CD4-positive, CD25-positive, alpha-beta regulatory T cell (primary cell): ENCODE data around the gene WASHC4. TPM values are rescaled to one million over a fixed set of nuclear protein-coding genes. Genes with fewer than 3 reads are reported as not detected.
"Not testable (repeated sequence)": the region's sequence is repeated elsewhere in the genome, so short reads cannot be mapped to it uniquely, and the experiment has no call there.

ENCODE experiments used
- ATAC-seq, 2 donors: fragments of 150-1000 bp; cut with Tn5 transposase; one replicate each; pipeline ENCODE4 v1.10.0; 2021; ENCODE audit warnings: low read depth in 2 of 2, moderate number of reproducible peaks in 2 of 2, moderate library complexity in 1 of 2
- DNase-seq, 3 donors: peaks; one replicate each; pipeline versions ENCODE4 v3.0.0 to v3.0.0-alpha.2; 2012 to 2022; ENCODE audit warnings: mixed read lengths in 1 of 3
- H3K27ac ChIP-seq: one replicate; pipeline ENCODE4 v1.7.0; 2013; ENCODE audit warnings: mild to moderate bottlenecking, low read length; ENCODE audit not compliant: insufficient read depth, poor library complexity, severe bottlenecking
- H3K27me3 ChIP-seq: one replicate; pipeline ENCODE4 v1.7.0; 2013; ENCODE audit warnings: low read length; ENCODE audit not compliant: control insufficient read depth, insufficient read depth
- H3K36me3 ChIP-seq: one replicate; pipeline ENCODE4 v1.7.0; 2013; ENCODE audit warnings: mild to moderate bottlenecking, low read length, moderate library complexity; ENCODE audit not compliant: control insufficient read depth, insufficient read depth
- H3K4me1 ChIP-seq: 2 replicates; pipeline ENCODE4 v1.7.0; 2013; ENCODE audit warnings: mild to moderate bottlenecking, low read length; ENCODE audit not compliant: insufficient read depth, control insufficient read depth, poor library complexity, severe bottlenecking
- H3K4me3 ChIP-seq: one replicate; pipeline ENCODE4 v1.7.0; 2013; ENCODE audit warnings: low read depth, mild to moderate bottlenecking, low read length, moderate library complexity
- H3K9me3 ChIP-seq, 2 experiments: 1 replicate in 1 of 2; 2 replicates in 1 of 2; pipeline ENCODE4 v1.7.0; 2013; ENCODE audit warnings: low read length in 2 of 2, mild to moderate bottlenecking in 1 of 2, moderate library complexity in 1 of 2; ENCODE audit not compliant: control insufficient read depth in 2 of 2
- H3K27ac Mint-ChIP-seq, 3 donors: one replicate each; pipeline ENCODE4 v1.8.0; 2020 to 2022; ENCODE audit warnings: mild to moderate bottlenecking in 3 of 3, mixed read lengths in 3 of 3, moderate library complexity in 2 of 3
- H3K27me3 Mint-ChIP-seq: one replicate; pipeline ENCODE4 v1.8.0; 2022; ENCODE audit warnings: mild to moderate bottlenecking, mixed read lengths
- H3K36me3 Mint-ChIP-seq: one replicate; pipeline ENCODE4 v1.8.0; 2020; ENCODE audit warnings: mixed read lengths
- H3K4me1 Mint-ChIP-seq, 4 donors: one replicate each; pipeline ENCODE4 v1.8.0; 2020 to 2022; ENCODE audit warnings: mixed read lengths in 4 of 4, mild to moderate bottlenecking in 1 of 4
- H3K4me3 Mint-ChIP-seq, 4 donors: one replicate each; pipeline ENCODE4 v1.8.0; 2020 to 2022; ENCODE audit warnings: mild to moderate bottlenecking in 4 of 4, mixed read lengths in 4 of 4, moderate library complexity in 3 of 4
- H3K9me3 Mint-ChIP-seq, 7 donors: one replicate each; pipeline ENCODE4 v1.8.0; 2020 to 2022; ENCODE audit warnings: mixed read lengths in 7 of 7, mild to moderate bottlenecking in 3 of 7, moderate library complexity in 2 of 7
- polyA plus RNA-seq, 4 donors: library from polyadenylated mRNA; unstranded; fragments of 300-500 nt; fragmentation: Illumina TruSeq; gene quantifications; one replicate each; pipeline ENCODE4 v1.2.3, GENCODE V29; 2021
- total RNA-seq: library from RNA; stranded (reverse); gene quantifications from one replicate; pipeline ENCODE4 v1.2.3, GENCODE V29; 2022

Gene WASHC4
- total and polyA plus RNA-seq, 5 donors from 2014 or later, result 24.0 to 41.2 (median 28.5) TPM

DNA sequence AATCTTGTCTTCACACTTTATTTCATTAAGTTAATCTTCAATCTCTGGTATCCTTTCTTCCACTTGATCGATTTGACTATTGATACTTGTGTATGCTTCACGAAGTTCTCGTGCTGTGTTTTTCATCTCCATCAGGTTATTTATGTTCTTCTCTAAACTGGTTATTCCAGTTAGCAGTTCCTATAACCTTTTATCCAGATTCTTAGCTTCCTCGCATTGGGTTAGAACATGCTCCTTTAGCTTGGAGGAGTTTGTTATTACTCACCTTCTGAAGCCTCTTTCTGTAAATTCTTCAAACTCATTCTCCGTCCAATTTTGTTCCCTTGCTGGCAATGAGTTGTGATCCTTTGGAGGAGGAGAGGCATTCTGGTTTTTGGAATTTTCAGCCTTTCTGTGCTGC lies 76.4 kb downstream of the WASHC4 start:
- peak overlapping the region in 1 of 3 donors; percentile 40 for H3K27ac Mint-ChIP-seq
- not testable (repeated sequence) for H3K4me1 ChIP-seq, H3K27me3 Mint-ChIP-seq, H3K4me3 Mint-ChIP-seq, H3K27me3 ChIP-seq, DNase-seq, H3K27ac ChIP-seq, H3K9me3 ChIP-seq, ATAC-seq, H3K4me3 ChIP-seq
- H3K4me1 Mint-ChIP-seq, result peaks cover 10 to 18% (median 11%) of the 10 kb centered on the region in 4 donors
- peaks cover 46% of the 10 kb centered on the region for H3K36me3 ChIP-seq
- peaks cover 0 to 13% (median 4%) of the 10 kb centered on the region in 7 donors for H3K9me3 Mint-ChIP-seq
- peaks cover 77% of the 10 kb centered on the region for H3K36me3 Mint-ChIP-seq

DNA sequence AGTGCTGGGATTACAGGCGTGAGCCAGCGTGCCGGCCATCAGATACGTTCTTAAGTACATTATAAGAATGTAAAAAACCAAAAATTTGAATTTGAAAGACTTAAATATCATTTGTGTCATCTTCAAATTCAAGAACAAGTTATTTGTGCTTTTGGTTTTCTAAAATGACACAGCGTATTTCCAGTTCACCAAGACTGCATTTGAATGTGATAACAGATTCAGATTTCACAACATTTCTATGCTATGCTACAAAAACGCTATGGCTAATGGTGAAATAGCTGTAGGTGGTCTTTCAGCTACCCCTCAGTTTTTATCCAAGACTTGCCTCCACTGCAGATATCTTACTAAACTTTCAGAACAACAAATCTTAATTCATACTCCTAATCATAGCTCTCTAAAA lies 81.8 kb downstream of the WASHC4 start:
- ATAC-seq (no peak), DNase-seq (no peak)
- peaks cover 82% of the 10 kb centered on the region for H3K36me3 ChIP-seq
- H3K4me3 ChIP-seq, result no peak overlapping the region
- no peaks in the 10 kb centered on the region for H3K27me3 Mint-ChIP-seq
- peaks cover 0 to 11% (median 4%) of the 10 kb centered on the region in 4 donors for H3K4me1 Mint-ChIP-seq
- peaks cover 72% of the 10 kb centered on the region for H3K36me3 Mint-ChIP-seq
- H3K27me3 ChIP-seq, result no peaks in the 10 kb centered on the region
- no peak overlapping the region for H3K27ac Mint-ChIP-seq
- H3K9me3 Mint-ChIP-seq, result peaks cover 0 to 3% (median 0%) of the 10 kb centered on the region in 7 donors
- H3K4me3 Mint-ChIP-seq, result no peak overlapping the region
- H3K27ac ChIP-seq, result no peak overlapping the region
- no peaks in the 10 kb centered on the region for H3K4me1 ChIP-seq
- H3K9me3 ChIP-seq, result no peaks in the 10 kb centered on the region

- H3K9me3 ChIP-seq, result no peaks in the 10 kb centered on the region
- peaks cover 69% of the 10 kb centered on the region for H3K36me3 Mint-ChIP-seq
- peaks cover 0 to 11% (median 3%) of the 10 kb centered on the region in 4 donors for H3K4me1 Mint-ChIP-seq
- DNase-seq (no peak), ATAC-seq (no peak)
- H3K4me3 Mint-ChIP-seq, result no peak overlapping the region
- no peaks in the 10 kb centered on the region for H3K4me1 ChIP-seq
- H3K27me3 Mint-ChIP-seq, result no peaks in the 10 kb centered on the region
- H3K36me3 ChIP-seq, result peaks cover 82% of the 10 kb centered on the region
- peaks cover 0 to 3% (median 0%) of the 10 kb centered on the region in 7 donors for H3K9me3 Mint-ChIP-seq
- no peak overlapping the region for H3K4me3 ChIP-seq
- H3K27ac Mint-ChIP-seq, result peak overlapping the region in 2 of 3 donors; percentile 75 to 86
- H3K27me3 ChIP-seq, result no peaks in the 10 kb centered on the region
- no peak overlapping the region for H3K27ac ChIP-seq
Measured at GRCh38 chr12:105190530-105190929, 83.0 kb downstream of the WASHC4 start.

- Histone ChIP-seq H3K4me3 (no peak overlapping the region), H3K36me3 (peaks cover 74% of the 10 kb centered on the region), H3K4me1 (no peaks in the 10 kb centered on the region), H3K27me3 (no peaks in the 10 kb centered on the region), H3K27ac (no peak overlapping the region), H3K9me3 (no peaks in the 10 kb centered on the region)
- no peaks in the 10 kb centered on the region for H3K27me3 Mint-ChIP-seq
- H3K27ac Mint-ChIP-seq, result peak overlapping the region in 1 of 3 donors; percentile 83
- peaks cover 0 to 6% (median 1%) of the 10 kb centered on the region in 4 donors for H3K4me1 Mint-ChIP-seq
- no peaks in the 10 kb centered on the region for H3K9me3 Mint-ChIP-seq
- peaks cover 61% of the 10 kb centered on the region for H3K36me3 Mint-ChIP-seq
- no peak overlapping the region for H3K4me3 Mint-ChIP-seq
- ATAC-seq, result no peak
- DNase-seq, result no peak
Measured at GRCh38 chr12:105192624-105193225, 85.2 kb downstream of the WASHC4 start.

DNA sequence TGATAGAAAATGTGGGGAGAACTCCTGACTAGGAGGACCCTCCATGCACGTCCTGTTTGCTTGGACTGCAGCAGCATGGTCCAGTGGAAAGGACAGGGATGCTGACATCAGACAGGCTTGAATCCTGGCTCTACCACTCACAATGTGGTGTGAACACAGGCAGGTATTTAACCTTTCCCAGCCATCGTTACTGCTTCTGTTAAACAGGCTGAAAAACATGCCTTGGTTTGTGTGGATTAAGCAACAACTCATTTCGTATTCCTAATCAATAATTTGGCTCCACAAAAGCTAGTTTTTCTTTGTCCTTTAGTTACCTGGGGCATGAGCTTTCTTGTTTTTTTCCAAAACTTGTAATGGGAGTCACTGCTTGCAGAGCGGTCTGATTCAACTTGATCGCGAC lies 87.4 kb downstream of the WASHC4 start:
- Histone ChIP-seq H3K27me3 (no peaks in the 10 kb centered on the region), H3K4me1 (no peaks in the 10 kb centered on the region), H3K9me3 (no peaks in the 10 kb centered on the region), H3K4me3 (no peak overlapping the region), H3K36me3 (peaks cover 66% of the 10 kb centered on the region), H3K27ac (no peak overlapping the region)
- DNase-seq (no peak), ATAC-seq (no peak)
- no peaks in the 10 kb centered on the region for H3K27me3 Mint-ChIP-seq
- no peaks in the 10 kb centered on the region for H3K9me3 Mint-ChIP-seq
- H3K36me3 Mint-ChIP-seq, result peaks cover 44% of the 10 kb centered on the region
- H3K4me1 Mint-ChIP-seq, result peaks cover 0 to 6% (median 1%) of the 10 kb centered on the region in 4 donors
- H3K27ac Mint-ChIP-seq, result peak overlapping the region in 1 of 3 donors; percentile 42
- no peak overlapping the region for H3K4me3 Mint-ChIP-seq

GRCh38 chr12:105196090-105196489 lies 88.6 kb downstream of the WASHC4 start:
- no peaks in the 10 kb centered on the region for H3K27me3 ChIP-seq
- Mint-ChIP-seq H3K9me3 (no peaks in the 10 kb centered on the region), H3K36me3 (peaks cover 34% of the 10 kb centered on the region), H3K27ac (no peak overlapping the region), H3K4me1 (peaks cover 0 to 2% (median 0%) of the 10 kb centered on the region in 4 donors), H3K4me3 (no peak overlapping the region), H3K27me3 (no peaks in the 10 kb centered on the region)
- H3K27ac ChIP-seq, result no peak overlapping the region
- H3K4me3 ChIP-seq, result no peak overlapping the region
- H3K36me3 ChIP-seq, result peaks cover 56% of the 10 kb centered on the region
- H3K4me1 ChIP-seq, result no peaks in the 10 kb centered on the region
- no peak for DNase-seq
- no peaks in the 10 kb centered on the region for H3K9me3 ChIP-seq
- ATAC-seq, result no peak

GRCh38 chr12:105198961-105199360 lies 91.4 kb downstream of the WASHC4 start:
- peaks cover 58% of the 10 kb centered on the region for H3K36me3 ChIP-seq
- H3K9me3 Mint-ChIP-seq, result no peaks in the 10 kb centered on the region
- no peaks in the 10 kb centered on the region for H3K9me3 ChIP-seq
- H3K27me3 ChIP-seq, result no peaks in the 10 kb centered on the region
- peaks cover 16% of the 10 kb centered on the region for H3K36me3 Mint-ChIP-seq
- DNase-seq (no peak), ATAC-seq (no peak)
- H3K4me3 Mint-ChIP-seq, result no peak overlapping the region
- H3K27ac Mint-ChIP-seq, result peak overlapping the region in 2 of 3 donors; percentile 31 to 32
- H3K4me3 ChIP-seq, result no peak overlapping the region
- H3K4me1 Mint-ChIP-seq, result no peaks in the 10 kb centered on the region
- no peak overlapping the region for H3K27ac ChIP-seq
- no peaks in the 10 kb centered on the region for H3K27me3 Mint-ChIP-seq
- H3K4me1 ChIP-seq, result no peaks in the 10 kb centered on the region

DNA sequence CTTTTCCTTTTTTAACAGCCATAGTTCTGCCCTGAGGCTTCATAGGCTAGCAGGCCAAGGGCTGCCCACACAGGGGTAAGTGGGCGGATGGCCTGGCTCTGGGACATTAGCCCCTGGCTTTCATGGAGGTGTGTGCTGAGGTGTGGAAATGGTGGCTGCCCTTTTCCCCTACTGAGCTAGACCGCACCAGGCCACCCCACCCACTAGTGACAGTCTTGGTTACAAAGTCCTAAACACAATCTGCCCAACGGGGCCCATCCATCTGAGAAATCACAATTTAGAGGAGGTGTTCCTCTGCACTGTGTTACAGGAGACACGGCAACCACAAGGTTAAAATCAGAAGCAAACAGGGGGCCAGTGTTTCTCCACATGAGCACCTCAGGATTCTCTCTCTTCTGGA lies 92.9 kb downstream of the WASHC4 start:
- Mint-ChIP-seq H3K9me3 (peaks cover 0 to 2% (median 0%) of the 10 kb centered on the region in 7 donors), H3K27ac (no peak overlapping the region)

More for the DNA sequence above, 92.9 kb downstream of the WASHC4 start:
- Histone ChIP-seq H3K27me3 (no peaks in the 10 kb centered on the region), H3K36me3 (peaks cover 61% of the 10 kb centered on the region), H3K9me3 (no peaks in the 10 kb centered on the region), H3K27ac (no peak overlapping the region), H3K4me1 (no peaks in the 10 kb centered on the region), H3K4me3 (no peak overlapping the region)
- no peaks in the 10 kb centered on the region for H3K4me1 Mint-ChIP-seq
- H3K27me3 Mint-ChIP-seq, result no peaks in the 10 kb centered on the region
- H3K36me3 Mint-ChIP-seq, result peaks cover 20% of the 10 kb centered on the region
- DNase-seq (no peak), ATAC-seq (no peak)
- H3K4me3 Mint-ChIP-seq, result no peak overlapping the region
